Measurements from ENCODE around the gene RASA3.
"Not testable (repeated sequence)": the region's sequence is repeated elsewhere in the genome, so short reads cannot be mapped to it uniquely, and the experiment has no call there.

RASA3 gene

GRCh38 chr13:114149774-114150740, 17.6 kb upstream of the RASA3 start:
- H3K27ac ChIP-seq: no peak overlapping the region
- H3K27me3 ChIP-seq: no peaks in the 10 kb centered on the region
- peaks cover 90% of the 10 kb centered on the region for H3K4me1 ChIP-seq
- peak overlapping the region; percentile 39; the same call in 1 of the 2 replicates for H3K4me2 ChIP-seq
- H3K9ac ChIP-seq: no peak overlapping the region
- no peak for TF ChIP-seq Cebpa-rat (IDR thresholded peaks at IDR 0.05)
- no peaks in the 10 kb centered on the region for H3K36me3 ChIP-seq
- no peaks in the 10 kb centered on the region for H3K9me3 ChIP-seq
- no peaks in the 10 kb centered on the region for H4K20me1 ChIP-seq
- no peak overlapping the region for H3K4me3 ChIP-seq

DNA sequence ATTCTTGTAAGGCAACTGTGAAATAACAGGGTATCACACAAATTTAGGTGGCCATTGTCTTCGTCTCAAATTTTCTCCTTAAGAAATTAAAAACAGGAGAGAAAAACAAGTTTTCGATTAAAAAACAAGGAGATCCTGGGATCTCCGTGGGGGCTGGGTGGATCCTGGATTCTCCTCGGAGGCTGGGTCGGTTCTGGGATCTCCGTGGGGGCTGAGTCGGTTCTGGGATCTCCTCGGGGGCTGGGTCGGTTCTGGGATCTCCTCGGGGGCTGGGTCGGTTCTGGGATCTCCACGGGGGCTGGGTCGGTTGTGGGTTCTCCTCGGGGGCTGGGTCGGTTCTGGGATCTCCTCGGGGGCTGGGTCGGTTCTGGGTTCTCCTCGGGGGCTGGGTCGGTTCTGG, 16.5 kb upstream of the RASA3 start:
- H3K27ac ChIP-seq, H3K27me3 ChIP-seq, H4K20me1 ChIP-seq, H3K36me3 ChIP-seq, H3K4me3 ChIP-seq, H3K9me3 ChIP-seq: not testable (repeated sequence)
- H3K4me1 ChIP-seq: peaks cover 96% of the 10 kb centered on the region
- peak overlapping the region; percentile 84 for H3K4me2 ChIP-seq
- H3K9ac ChIP-seq: peak overlapping the region; percentile 37; the same call in 1 of the 2 replicates

- 0 out of 2 replicates have a peak overlapping the region, but pooled peaks have one; percentile 27 for H3K27ac ChIP-seq
- H3K4me2 ChIP-seq: peak overlapping the region; percentile 84
- H3K36me3 ChIP-seq: no peaks in the 10 kb centered on the region
- peak overlapping the region; percentile 37; the same call in 1 of the 2 replicates for H3K9ac ChIP-seq
- H4K20me1 ChIP-seq: no peaks in the 10 kb centered on the region
- peaks cover 96% of the 10 kb centered on the region for H3K4me1 ChIP-seq
- no peaks in the 10 kb centered on the region for H3K9me3 ChIP-seq
- no peak for TF ChIP-seq Cebpa-rat (IDR thresholded peaks at IDR 0.05)
- no peaks in the 10 kb centered on the region for H3K27me3 ChIP-seq
- H3K4me3 ChIP-seq: no peak overlapping the region
Observed at GRCh38 chr13:114148521-114148855, 16.1 kb upstream of the RASA3 start.

GRCh38 chr13:114147803-114148520, 15.5 kb upstream of the RASA3 start:
- Histone ChIP-seq H3K9me3 (no peaks in the 10 kb centered on the region), H4K20me1 (no peaks in the 10 kb centered on the region), H3K27me3 (no peaks in the 10 kb centered on the region), H3K4me3 (no peak overlapping the region), H3K4me1 (peaks cover 96% of the 10 kb centered on the region), H3K9ac (peak overlapping the region; percentile 37; the same call in 1 of the 2 replicates), H3K27ac (0 out of 2 replicates have a peak overlapping the region, but pooled peaks have one; percentile 27), H3K4me2 (peak overlapping the region; percentile 84), H3K36me3 (no peaks in the 10 kb centered on the region)
- TF ChIP-seq Cebpa-rat (IDR thresholded peaks at IDR 0.05): no peak

- peak overlapping the region; percentile 89 for H3K4me2 ChIP-seq
- H3K4me1 ChIP-seq: peaks cover 98% of the 10 kb centered on the region
Observed at GRCh38 chr13:114146629-114147028, 14.2 kb upstream of the RASA3 start.

GRCh38 chr13:114146173-114146572, 13.8 kb upstream of the RASA3 start:
- TF ChIP-seq Cebpa-rat (IDR thresholded peaks at IDR 0.05): no peak
- Histone ChIP-seq H3K9ac (no peak overlapping the region), H3K4me1 (peaks cover 98% of the 10 kb centered on the region), H3K4me3 (no peak overlapping the region), H4K20me1 (no peaks in the 10 kb centered on the region), H3K36me3 (no peaks in the 10 kb centered on the region), H3K27me3 (no peaks in the 10 kb centered on the region), H3K27ac (no peak overlapping the region), H3K4me2 (peak overlapping the region; percentile 89), H3K9me3 (no peaks in the 10 kb centered on the region)

More at GRCh38 chr13:114146629-114147028, 14.2 kb upstream of the RASA3 start:
- no peak for TF ChIP-seq Cebpa-rat (IDR thresholded peaks at IDR 0.05)
- no peak overlapping the region for H3K4me3 ChIP-seq
- H3K36me3 ChIP-seq: no peaks in the 10 kb centered on the region
- H3K9ac ChIP-seq: no peak overlapping the region
- H3K9me3 ChIP-seq: no peaks in the 10 kb centered on the region
- H3K27me3 ChIP-seq: no peaks in the 10 kb centered on the region
- H3K27ac ChIP-seq: no peak overlapping the region
- no peaks in the 10 kb centered on the region for H4K20me1 ChIP-seq

- H3K4me1 ChIP-seq: peaks cover 98% of the 10 kb centered on the region
- no peak overlapping the region for H3K4me3 ChIP-seq
- no peak overlapping the region for H3K9ac ChIP-seq
- H3K36me3 ChIP-seq: no peaks in the 10 kb centered on the region
- H4K20me1 ChIP-seq: 0 out of 2 replicates have a peak, but pooled peaks cover 2% of the 10 kb centered on the region
- H3K27me3 ChIP-seq: no peaks in the 10 kb centered on the region
- no peaks in the 10 kb centered on the region for H3K9me3 ChIP-seq
- TF ChIP-seq Cebpa-rat (IDR thresholded peaks at IDR 0.05): no peak
- H3K27ac ChIP-seq: peak overlapping the region; percentile 13; the same call in 1 of the 2 replicates
- H3K4me2 ChIP-seq: peak overlapping the region; percentile 89
Observed at GRCh38 chr13:114145722-114146121, 13.3 kb upstream of the RASA3 start.

DNA sequence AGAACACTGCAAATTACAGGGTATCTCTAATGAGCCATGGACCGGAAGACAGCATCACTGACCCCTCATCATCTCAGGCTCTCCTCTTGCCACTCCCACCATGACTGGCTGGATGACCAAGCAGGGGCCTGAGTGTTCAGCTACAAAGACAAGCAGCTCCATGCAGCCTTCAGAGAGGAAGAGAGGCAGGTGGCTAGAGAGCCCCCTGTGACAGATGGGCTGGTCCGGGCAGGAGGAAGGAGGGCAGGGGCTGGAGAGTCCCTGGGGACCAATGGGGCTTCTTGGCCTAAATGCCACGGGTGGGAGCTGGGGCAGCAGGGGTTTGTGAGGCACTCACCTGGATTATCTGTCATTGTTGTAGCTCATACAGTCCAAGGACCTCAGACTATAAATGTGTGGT, 12.8 kb upstream of the RASA3 start:
- Histone ChIP-seq H3K4me3 (no peak overlapping the region), H3K27ac (peak overlapping the region; percentile 13; the same call in 1 of the 2 replicates), H3K9me3 (no peaks in the 10 kb centered on the region), H3K4me1 (peaks cover 98% of the 10 kb centered on the region), H3K27me3 (no peaks in the 10 kb centered on the region), H3K4me2 (peak overlapping the region; percentile 89), H4K20me1 (0 out of 2 replicates have a peak, but pooled peaks cover 6% of the 10 kb centered on the region), H3K9ac (peak overlapping the region; percentile 35; the same call in 1 of the 2 replicates), H3K36me3 (no peaks in the 10 kb centered on the region)
- TF ChIP-seq Cebpa-rat (IDR thresholded peaks at IDR 0.05): no peak

- peak overlapping the region; percentile 89 for H3K4me2 ChIP-seq
Observed at GRCh38 chr13:114144606-114145244, 12.3 kb upstream of the RASA3 start.

More at GRCh38 chr13:114144606-114145244, 12.3 kb upstream of the RASA3 start:
- Histone ChIP-seq H3K9me3 (no peaks in the 10 kb centered on the region), H3K9ac (peak overlapping the region; percentile 35; the same call in 1 of the 2 replicates), H3K36me3 (no peaks in the 10 kb centered on the region), H3K4me1 (peaks cover 98% of the 10 kb centered on the region), H3K27ac (peak overlapping the region; percentile 67), H3K27me3 (no peaks in the 10 kb centered on the region), H3K4me3 (no peak overlapping the region), H4K20me1 (0 out of 2 replicates have a peak, but pooled peaks cover 6% of the 10 kb centered on the region)
- no peak for TF ChIP-seq Cebpa-rat (IDR thresholded peaks at IDR 0.05)
